Peyer's patch (tissue), 4 donors: ENCODE results near the gene NOS1AP. TPM values are rescaled to one million over a fixed set of nuclear protein-coding genes. Genes with fewer than 3 reads are reported as not detected.
"Not testable (repeated sequence)": the region's sequence is repeated elsewhere in the genome, so short reads cannot be mapped to it uniquely, and the experiment has no call there.

ENCODE experiments used
- DNase-seq, 3 donors: peaks; one replicate each; pipeline ENCODE4 v3.0.0-alpha.2; 2017 to 2019
- H3K27ac ChIP-seq, 4 donors: fragments of 200-600 bp; sonication (generic); one replicate each; pipeline ENCODE4 v1.5.1; 2016 to 2019
- H3K27me3 ChIP-seq, 2 donors: fragments of 200-600 bp; sonication (generic); one replicate each; pipeline ENCODE4 v1.5.1; 2019
- H3K36me3 ChIP-seq, 3 donors: fragments of 200-600 bp; sonication (generic); one replicate each; pipeline ENCODE4 v1.5.1; 2016 to 2019
- H3K4me1 ChIP-seq, 4 donors: fragments of 200-600 bp; sonication (generic); one replicate each; pipeline ENCODE4 v1.5.1; 2016 to 2019
- H3K4me3 ChIP-seq, 4 donors: fragments of 200-600 bp; sonication (generic); 1 replicate in 3 of 4; 2 replicates in 1 of 4; pipeline ENCODE4 v1.5.1; 2016 to 2019; ENCODE audit warnings: mild to moderate bottlenecking in 1 of 4
- H3K9me3 ChIP-seq, 4 donors: fragments of 200-600 bp; sonication (generic); one replicate each; pipeline ENCODE4 v1.5.1; 2016 to 2019; ENCODE audit warnings: mild to moderate bottlenecking in 1 of 4
- CTCF ChIP-seq, 6 experiments: fragments of 450-650 bp in 4 of 6; fragments of 200-600 bp in 2 of 6; sonication (generic) in 1 of 6; IDR thresholded peaks; one replicate each; pipeline ENCODE4 v1.5.1; 2017 to 2019; ENCODE audit warnings: antibody characterized with exemption in 6 of 6, mild to moderate bottlenecking in 3 of 6, moderate library complexity in 1 of 6
- POLR2A ChIP-seq, 2 donors: fragments of 450-650 bp; IDR thresholded peaks; one replicate each; pipeline ENCODE4 v1.5.1; 2017; ENCODE audit warnings: antibody characterized with exemption in 2 of 2, mild to moderate bottlenecking in 2 of 2, moderate library complexity in 2 of 2
- small RNA-seq, 2 donors: library from RNA; depleted of rRNA; stranded (forward); fragments of <200 nt; gene quantifications; one replicate each; pipeline ENCODE3, GENCODE V24; 2016
- total RNA-seq, 4 donors: library from RNA; depleted of rRNA; stranded (reverse); fragments of >200 nt; gene quantifications; one replicate each; pipeline ENCODE4 v1.1.0, GENCODE V29; 2016

NOS1AP gene
- total RNA-seq, 4 donors from 2014 or later: 6.3 to 18.5 (median 11.9) TPM

- no peak overlapping the region for H3K27ac ChIP-seq
- no peaks in the 10 kb centered on the region for H3K4me1 ChIP-seq
- no peak for DNase-seq
- no peak overlapping the region for H3K4me3 ChIP-seq
- no peak for TF ChIP-seq POLR2A (IDR thresholded peaks at IDR 0.05)
- TF ChIP-seq CTCF (IDR thresholded peaks at IDR 0.05): no peak
- no peaks in the 10 kb centered on the region for H3K9me3 ChIP-seq
- H3K27me3 ChIP-seq: no peaks in the 10 kb centered on the region
- H3K36me3 ChIP-seq: peaks cover 0 to 2% (median 0%) of the 10 kb centered on the region in 3 donors
Measured at GRCh38 chr1:162417650-162418049, 348.2 kb downstream of the NOS1AP start.

- peak in 2 of 3 donors; percentile 56 to 59 for DNase-seq
- not testable (repeated sequence) for H3K27me3 ChIP-seq, H3K4me1 ChIP-seq, H3K36me3 ChIP-seq, H3K9me3 ChIP-seq, H3K4me3 ChIP-seq
- H3K27ac ChIP-seq: peak overlapping the region in 2 of 4 donors; percentile 84 to 91
Measured at GRCh38 chr1:162418584-162418983, 349.1 kb downstream of the NOS1AP start.

- not testable (repeated sequence) for H3K27me3 ChIP-seq, H3K36me3 ChIP-seq, H3K9me3 ChIP-seq, H3K4me1 ChIP-seq
- Histone ChIP-seq H3K4me3 (peak overlapping the region in 2 of 4 donors; percentile 40), H3K27ac (peak overlapping the region in 3 of 4 donors; percentile 66 to 91 (median 84))
- peak in 2 of 3 donors; percentile 75 to 82 for DNase-seq
- peak; percentile 33 to 75 for TF ChIP-seq POLR2A (IDR thresholded peaks at IDR 0.05)
Measured at GRCh38 chr1:162419450-162419931, 350.0 kb downstream of the NOS1AP start.

Small RNA genes within 50 kb of the gene (small RNA-seq; reads per million reads assigned to genes)
- gene MIR4654 (0 reads per million in 2 donors), gene MIR556 (0 to 0.06 reads per million in 2 donors), gene RNA5SP61 (0 reads per million in 2 donors)

Other genes with a start within 250 kb of the NOS1AP start
- 1 to 10 TPM in 3 of 4 donors, under 1 TPM in 1; 0.70 to 2.5 (median 1.9) TPM for gene OLFML2B, start 45.8 kb upstream of the NOS1AP start, total RNA-seq